Measurements from ENCODE around the gene CYTH4.

CYTH4 gene

DNA sequence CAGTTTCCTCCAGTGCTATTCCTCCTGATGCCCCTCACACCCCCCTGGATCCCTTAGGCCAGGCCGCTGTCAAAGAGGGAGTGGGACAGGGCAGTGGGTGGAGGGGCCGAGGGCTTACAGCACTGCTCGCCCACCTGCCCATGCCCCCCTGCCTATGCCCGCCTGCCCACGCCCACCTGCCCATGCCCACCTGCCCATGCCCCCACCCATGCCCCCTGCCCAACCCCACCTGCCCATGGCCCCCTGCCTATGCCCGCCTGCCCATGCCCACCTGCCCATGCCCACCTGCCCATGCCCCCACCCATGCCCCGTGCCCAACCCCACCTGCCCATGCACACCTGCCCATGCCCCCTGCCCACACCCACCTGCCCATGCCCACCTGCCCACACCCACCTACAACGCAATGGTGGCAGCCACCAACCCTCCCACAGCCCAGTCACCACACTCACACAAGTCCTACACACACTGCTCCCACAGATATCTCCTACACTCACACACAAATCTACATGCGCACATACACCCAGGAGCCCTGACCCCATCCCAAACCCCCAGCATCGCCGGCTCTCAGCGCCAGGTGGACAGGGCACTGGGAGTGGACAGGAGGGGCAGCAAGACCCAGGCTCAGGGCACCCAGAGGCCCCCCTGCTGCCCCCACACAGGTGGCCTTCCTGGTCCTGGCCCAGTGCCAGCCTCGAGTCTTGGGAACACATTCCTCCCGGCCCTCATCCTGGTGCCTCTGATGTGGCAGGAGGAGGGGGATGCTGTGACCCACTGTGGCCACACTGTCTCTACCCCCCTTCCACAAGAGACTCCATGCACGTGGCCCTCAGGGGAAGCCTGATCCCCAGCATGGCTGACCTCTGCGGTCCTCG, 61.8 kb downstream of the CYTH4 start:
- Histone ChIP-seq H3K4me3 (ENCODE audit: low read length) (no peak overlapping the region), H3K36me3 (ENCODE audit: insufficient read depth, low read length) (no peaks in the 10 kb centered on the region), H3K9me3 (ENCODE audit: low read length) (no peaks in the 10 kb centered on the region), H2AFZ (ENCODE audit: low read depth, low read length) (no peak overlapping the region), H3K27me3 (ENCODE audit: insufficient read depth, low read length) (peaks cover 53% of the 10 kb centered on the region), H3K4me1 (ENCODE audit: insufficient read depth, low read length) (no peaks in the 10 kb centered on the region)

DNA sequence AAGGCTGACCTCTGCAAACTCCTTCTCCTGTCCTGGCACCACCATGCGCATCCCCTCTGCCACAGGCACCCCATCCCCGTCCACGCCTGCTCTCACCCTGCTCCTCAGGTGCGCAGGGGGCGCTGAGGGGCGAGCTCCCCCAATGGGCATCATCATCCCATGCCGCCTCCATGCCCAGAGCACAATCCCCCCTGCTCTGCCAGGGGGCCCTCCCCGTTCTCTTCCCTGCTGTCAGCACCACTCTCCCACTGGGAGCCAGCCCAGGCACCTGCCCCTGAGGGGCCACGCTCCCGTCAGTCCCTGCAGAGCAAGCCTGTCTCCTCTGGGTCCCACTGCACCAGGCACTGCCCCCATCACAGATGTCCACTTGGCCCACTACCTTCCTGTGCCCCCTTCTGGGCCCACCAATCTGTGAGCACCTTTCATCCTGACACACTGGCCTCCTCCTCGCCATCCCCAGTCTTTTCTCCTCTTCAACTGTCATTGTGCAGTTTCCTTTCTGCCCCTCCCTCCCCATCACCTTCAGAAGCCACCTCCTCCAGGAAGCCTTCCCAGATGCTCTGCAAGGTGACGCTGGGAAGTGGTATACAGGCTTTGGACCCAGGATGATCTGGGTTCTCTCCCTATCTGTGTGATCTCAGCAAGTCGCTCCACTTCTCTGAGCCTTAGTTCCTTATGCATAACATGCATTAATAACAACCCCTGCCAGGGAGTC, 62.6 kb downstream of the CYTH4 start:
- Histone ChIP-seq H3K9me3 (ENCODE audit: low read length) (no peaks in the 10 kb centered on the region), H3K4me1 (ENCODE audit: insufficient read depth, low read length) (no peaks in the 10 kb centered on the region), H3K36me3 (ENCODE audit: insufficient read depth, low read length) (no peaks in the 10 kb centered on the region), H3K27me3 (ENCODE audit: insufficient read depth, low read length) (peaks cover 48% of the 10 kb centered on the region), H2AFZ (ENCODE audit: low read depth, low read length) (no peak overlapping the region), H3K4me3 (ENCODE audit: low read length) (no peak overlapping the region)

- Histone ChIP-seq H3K36me3 (ENCODE audit: insufficient read depth, low read length) (no peaks in the 10 kb centered on the region), H3K4me1 (ENCODE audit: insufficient read depth, low read length) (no peaks in the 10 kb centered on the region), H3K27me3 (ENCODE audit: insufficient read depth, low read length) (peaks cover 43% of the 10 kb centered on the region), H2AFZ (ENCODE audit: low read depth, low read length) (no peak overlapping the region), H3K9me3 (ENCODE audit: low read length) (no peaks in the 10 kb centered on the region), H3K4me3 (ENCODE audit: low read length) (no peak overlapping the region)
These were observed 63.7 kb downstream of the CYTH4 start for GRCh38 chr22:37345863-37346504.

- no peaks in the 10 kb centered on the region for H3K36me3 ChIP-seq (ENCODE audit: insufficient read depth, low read length)
- H3K4me3 ChIP-seq (ENCODE audit: low read length), result no peak overlapping the region
- no peaks in the 10 kb centered on the region for H3K9me3 ChIP-seq (ENCODE audit: low read length)
- H3K27me3 ChIP-seq (ENCODE audit: insufficient read depth, low read length), result peaks cover 39% of the 10 kb centered on the region
- H2AFZ ChIP-seq (ENCODE audit: low read depth, low read length), result no peak overlapping the region
- H3K4me1 ChIP-seq (ENCODE audit: insufficient read depth, low read length), result no peaks in the 10 kb centered on the region
These were observed 64.2 kb downstream of the CYTH4 start for GRCh38 chr22:37346505-37346895.

- Histone ChIP-seq H3K27me3 (ENCODE audit: insufficient read depth, low read length) (peaks cover 53% of the 10 kb centered on the region), H3K36me3 (ENCODE audit: insufficient read depth, low read length) (no peaks in the 10 kb centered on the region), H3K9me3 (ENCODE audit: low read length) (no peaks in the 10 kb centered on the region), H3K4me1 (ENCODE audit: insufficient read depth, low read length) (no peaks in the 10 kb centered on the region), H3K4me3 (ENCODE audit: low read length) (no peak overlapping the region), H2AFZ (ENCODE audit: low read depth, low read length) (no peak overlapping the region)
These were observed 66.9 kb downstream of the CYTH4 start for GRCh38 chr22:37349043-37349814.

GRCh38 chr22:37351232-37351631, 68.9 kb downstream of the CYTH4 start:
- no peaks in the 10 kb centered on the region for H3K4me1 ChIP-seq (ENCODE audit: insufficient read depth, low read length)
- H2AFZ ChIP-seq (ENCODE audit: low read depth, low read length), result no peak overlapping the region
- peaks cover 51% of the 10 kb centered on the region for H3K27me3 ChIP-seq (ENCODE audit: insufficient read depth, low read length)
- no peaks in the 10 kb centered on the region for H3K9me3 ChIP-seq (ENCODE audit: low read length)
- no peaks in the 10 kb centered on the region for H3K36me3 ChIP-seq (ENCODE audit: insufficient read depth, low read length)
- no peak overlapping the region for H3K4me3 ChIP-seq (ENCODE audit: low read length)

DNA sequence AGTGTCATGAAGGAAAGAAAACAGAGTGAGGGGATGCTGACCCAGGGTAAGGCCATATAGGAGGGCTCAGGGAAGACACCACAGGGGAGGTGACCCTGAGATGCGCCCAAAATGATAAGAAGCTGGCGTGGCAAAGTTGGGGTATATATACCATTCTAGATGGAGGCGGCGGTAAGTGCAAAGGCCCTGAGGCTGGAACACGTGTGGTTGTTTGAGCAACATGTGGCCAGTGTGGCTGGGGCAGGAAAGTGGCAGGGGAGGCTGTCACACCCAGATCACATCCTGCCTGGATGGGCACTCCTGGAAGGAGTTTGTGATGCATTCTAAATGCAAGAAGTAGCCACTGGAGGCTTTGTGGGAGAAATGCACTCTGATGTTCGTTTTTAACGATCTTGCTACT, 70.2 kb downstream of the CYTH4 start:
- H3K4me3 ChIP-seq (ENCODE audit: low read length), result no peak overlapping the region
- peaks cover 51% of the 10 kb centered on the region for H3K27me3 ChIP-seq (ENCODE audit: insufficient read depth, low read length)
- H3K36me3 ChIP-seq (ENCODE audit: insufficient read depth, low read length), result no peaks in the 10 kb centered on the region
- H3K4me1 ChIP-seq (ENCODE audit: insufficient read depth, low read length), result no peaks in the 10 kb centered on the region
- H2AFZ ChIP-seq (ENCODE audit: low read depth, low read length), result no peak overlapping the region
- H3K9me3 ChIP-seq (ENCODE audit: low read length), result no peaks in the 10 kb centered on the region

DNA sequence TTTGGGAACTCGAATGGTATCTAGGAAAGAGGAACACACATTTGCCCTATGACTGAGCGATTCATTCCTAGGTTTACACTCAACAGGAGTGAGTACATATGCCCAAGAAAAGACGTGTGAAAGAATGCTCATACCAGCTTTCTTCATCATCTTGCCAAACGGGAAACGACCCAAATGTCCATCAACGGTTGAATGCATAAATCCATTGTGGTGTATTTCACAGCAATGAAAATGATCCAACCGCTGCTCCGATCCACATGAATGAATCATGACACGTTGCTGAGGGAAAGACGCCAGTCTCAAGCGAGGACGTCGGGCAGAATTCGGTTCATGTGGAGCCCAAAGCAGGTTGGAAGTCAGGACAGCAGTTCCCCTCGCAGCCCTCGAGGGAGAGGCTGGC, 71.5 kb downstream of the CYTH4 start:
- Histone ChIP-seq H3K27me3 (ENCODE audit: insufficient read depth, low read length) (peaks cover 43% of the 10 kb centered on the region), H3K9me3 (ENCODE audit: low read length) (no peaks in the 10 kb centered on the region), H2AFZ (ENCODE audit: low read depth, low read length) (no peak overlapping the region), H3K4me3 (ENCODE audit: low read length) (no peak overlapping the region), H3K36me3 (ENCODE audit: insufficient read depth, low read length) (no peaks in the 10 kb centered on the region), H3K4me1 (ENCODE audit: insufficient read depth, low read length) (no peaks in the 10 kb centered on the region)

GRCh38 chr22:37354261-37354660, 72.0 kb downstream of the CYTH4 start:
- Histone ChIP-seq H3K9me3 (ENCODE audit: low read length) (no peaks in the 10 kb centered on the region), H2AFZ (ENCODE audit: low read depth, low read length) (no peak overlapping the region), H3K36me3 (ENCODE audit: insufficient read depth, low read length) (no peaks in the 10 kb centered on the region), H3K27me3 (ENCODE audit: insufficient read depth, low read length) (peaks cover 40% of the 10 kb centered on the region), H3K4me1 (ENCODE audit: insufficient read depth, low read length) (no peaks in the 10 kb centered on the region), H3K4me3 (ENCODE audit: low read length) (no peak overlapping the region)

DNA sequence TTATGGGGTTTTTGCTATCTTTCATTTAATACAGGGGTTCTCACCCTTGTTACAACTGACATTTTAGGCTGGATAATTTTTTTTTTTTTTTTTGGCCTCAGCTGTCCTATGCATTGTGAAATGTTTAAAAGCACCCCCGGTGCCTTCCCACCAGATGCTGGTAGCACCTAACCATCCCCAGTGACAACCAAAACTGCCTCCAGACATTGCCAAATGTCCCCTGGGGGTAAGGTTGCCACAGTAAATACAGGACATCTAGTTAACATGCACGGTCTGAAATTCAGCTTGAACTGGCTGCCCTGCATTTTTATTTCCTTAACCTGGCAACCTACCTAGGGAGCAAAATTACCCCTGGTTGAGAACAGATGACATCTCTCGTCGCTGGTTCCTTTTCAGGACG, 72.4 kb downstream of the CYTH4 start:
- peaks cover 43% of the 10 kb centered on the region for H3K27me3 ChIP-seq (ENCODE audit: insufficient read depth, low read length)
- no peaks in the 10 kb centered on the region for H3K9me3 ChIP-seq (ENCODE audit: low read length)
- H3K4me3 ChIP-seq (ENCODE audit: low read length), result no peak overlapping the region
- no peak overlapping the region for H2AFZ ChIP-seq (ENCODE audit: low read depth, low read length)
- H3K4me1 ChIP-seq (ENCODE audit: insufficient read depth, low read length), result no peaks in the 10 kb centered on the region
- no peaks in the 10 kb centered on the region for H3K36me3 ChIP-seq (ENCODE audit: insufficient read depth, low read length)

GRCh38 chr22:37355174-37355573, 72.9 kb downstream of the CYTH4 start:
- no peaks in the 10 kb centered on the region for H3K9me3 ChIP-seq (ENCODE audit: low read length)
- H3K4me1 ChIP-seq (ENCODE audit: insufficient read depth, low read length), result no peaks in the 10 kb centered on the region
- H3K4me3 ChIP-seq (ENCODE audit: low read length), result no peak overlapping the region
- H3K36me3 ChIP-seq (ENCODE audit: insufficient read depth, low read length), result no peaks in the 10 kb centered on the region
- peaks cover 42% of the 10 kb centered on the region for H3K27me3 ChIP-seq (ENCODE audit: insufficient read depth, low read length)
- H2AFZ ChIP-seq (ENCODE audit: low read depth, low read length), result no peak overlapping the region

- Histone ChIP-seq H3K27me3 (ENCODE audit: insufficient read depth, low read length) (peaks cover 52% of the 10 kb centered on the region), H3K36me3 (ENCODE audit: insufficient read depth, low read length) (no peaks in the 10 kb centered on the region), H3K9me3 (ENCODE audit: low read length) (no peaks in the 10 kb centered on the region), H3K4me1 (ENCODE audit: insufficient read depth, low read length) (no peaks in the 10 kb centered on the region), H3K4me3 (ENCODE audit: low read length) (no peak overlapping the region), H2AFZ (ENCODE audit: low read depth, low read length) (no peak overlapping the region)
These were observed 74.6 kb downstream of the CYTH4 start for GRCh38 chr22:37356922-37357321.

All from neuron (in vitro differentiated cells).